Tibial nerve (tissue), 4 donors: Measurements from ENCODE around the gene CLPSL1.

Experiments used
- CTCF ChIP-seq, 5 experiments: fragments of 200-600 bp in 3 of 5; fragments of 450-650 bp in 2 of 5; sonication (generic) in 3 of 5; IDR thresholded peaks; one replicate each; pipeline ENCODE4 v1.5.1; 2016 to 2019; ENCODE audit warnings: antibody characterized with exemption in 5 of 5, mild to moderate bottlenecking in 3 of 5, moderate library complexity in 2 of 5
- EP300 ChIP-seq, 2 donors: sonication (generic); formaldehyde crosslinking; IDR thresholded peaks; one replicate each; pipeline ENCODE4 v1.6.1; 2017; ENCODE audit warnings: antibody characterized with exemption in 2 of 2, mild to moderate bottlenecking in 1 of 2
- POLR2A ChIP-seq, 2 donors: fragments of 450-650 bp; IDR thresholded peaks; one replicate each; pipeline ENCODE4 v1.6.1; 2017; ENCODE audit warnings: antibody characterized with exemption in 2 of 2, mild to moderate bottlenecking in 2 of 2, moderate library complexity in 2 of 2

GRCh38 chr6:35774116-35774794 lies 6.6 kb upstream of the CLPSL1 start:
- no peak for TF ChIP-seq CTCF (IDR thresholded peaks at IDR 0.05)
- no peak for TF ChIP-seq EP300 (IDR thresholded peaks at IDR 0.05)
- no peak for TF ChIP-seq POLR2A (IDR thresholded peaks at IDR 0.05)
